WERI-Rb-1 (cell line): ENCODE measurements around the gene TNFRSF12A.

Experiments used
- DNase-seq: peaks from one replicate; pipeline ENCODE4 v3.0.0-alpha.2; 2020
- H3K27ac ChIP-seq: fragments of 250-450 bp; sonication (Bioruptor Pico); 2 replicates; pipeline ENCODE4 v1.5.1; 2020; ENCODE audit warnings: mild to moderate bottlenecking, moderate library complexity
- H3K27me3 ChIP-seq: fragments of 250-450 bp; sonication (Bioruptor Pico); 2 replicates; pipeline ENCODE4 v1.5.1; 2021; ENCODE audit warnings: mild to moderate bottlenecking, low read depth, moderate library complexity; ENCODE audit not compliant: insufficient read depth, severe bottlenecking
- H3K36me3 ChIP-seq: fragments of 250-450 bp; sonication (Bioruptor Pico); 2 replicates; pipeline ENCODE4 v1.5.1; 2020; ENCODE audit warnings: mild to moderate bottlenecking, moderate library complexity
- H3K4me3 ChIP-seq: 2 replicates; pipeline ENCODE4 v1.5.1; 2011; ENCODE audit warnings: low read depth, mild to moderate bottlenecking, control low read depth, low read length
- H3K9me3 ChIP-seq: fragments of 250-450 bp; sonication (Bioruptor Pico); 2 replicates; pipeline ENCODE4 v1.5.1; 2021; ENCODE audit warnings: mild to moderate bottlenecking, moderate library complexity; ENCODE audit not compliant: severe bottlenecking
- CTCF ChIP-seq: IDR thresholded peaks from 2 replicates; pipeline ENCODE4 v1.5.1; 2011; ENCODE audit warnings: low read depth, mild to moderate bottlenecking, control low read depth, inconsistent platforms, low read length

Gene TNFRSF12A

GRCh38 chr16:2977440-2977839 is 42.7 kb upstream of the TNFRSF12A start:
- H3K27me3 ChIP-seq: no peaks in the 10 kb centered on the region
- no peak for DNase-seq
- H3K9me3 ChIP-seq: no peaks in the 10 kb centered on the region
- no peak overlapping the region for H3K27ac ChIP-seq
- H3K4me3 ChIP-seq: no peak overlapping the region
- H3K36me3 ChIP-seq: peaks cover 71% of the 10 kb centered on the region
- no peak for TF ChIP-seq CTCF

- DNase-seq: peak; percentile 69
- peak overlapping the region; percentile 93 for H3K27ac ChIP-seq
- H3K27me3 ChIP-seq: no peaks in the 10 kb centered on the region
- no peak for TF ChIP-seq CTCF
- H3K9me3 ChIP-seq: no peaks in the 10 kb centered on the region
- H3K4me3 ChIP-seq: peak overlapping the region; percentile 90
- peaks cover 47% of the 10 kb centered on the region for H3K36me3 ChIP-seq
Measured at GRCh38 chr16:2979669-2980226, 40.4 kb upstream of the TNFRSF12A start.

GRCh38 chr16:2980227-2981176 is 39.7 kb upstream of the TNFRSF12A start, which contains the start of gene PKMYT1:
TSS of gene PKMYT1 (minus strand) at chr16:2980446. CDS start at chr16:2979657, 789 bp downstream.
- DNase-seq: peak; percentile 92
- Histone ChIP-seq H3K27me3 (no peaks in the 10 kb centered on the region), H3K4me3 (peak within 1 kb of the TSS; percentile 90), H3K36me3 (peaks cover 40% of the 10 kb centered on the region), H3K27ac (peak within 1 kb of the TSS; percentile 93), H3K9me3 (no peaks in the 10 kb centered on the region)
- no peak for TF ChIP-seq CTCF

GRCh38 chr16:2981177-2981898 is 38.8 kb upstream of the TNFRSF12A start:
- peak overlapping the region; percentile 90 for H3K4me3 ChIP-seq
- peak overlapping the region; percentile 93 for H3K27ac ChIP-seq

GRCh38 chr16:2981899-2982250 is 38.3 kb upstream of the TNFRSF12A start:
- peaks cover 26% of the 10 kb centered on the region for H3K36me3 ChIP-seq
- TF ChIP-seq CTCF: no peak
- DNase-seq: peak; percentile 59
- no peaks in the 10 kb centered on the region for H3K27me3 ChIP-seq
- peak overlapping the region; percentile 34 for H3K4me3 ChIP-seq
- H3K27ac ChIP-seq: peak overlapping the region; percentile 81
- H3K9me3 ChIP-seq: no peaks in the 10 kb centered on the region

More at GRCh38 chr16:2981177-2981898, 38.8 kb upstream of the TNFRSF12A start:
- Histone ChIP-seq H3K36me3 (peaks cover 32% of the 10 kb centered on the region), H3K27me3 (no peaks in the 10 kb centered on the region), H3K9me3 (no peaks in the 10 kb centered on the region)
- peak; percentile 93 for DNase-seq
- no peak for TF ChIP-seq CTCF
